OCI-LY7 (cell line): Measurements from ENCODE around the gene PAQR6.

Experiments
- CTCF ChIP-seq: fragments of 200-600 bp; sonication (generic); conservative IDR thresholded peaks from 2 replicates; pipeline ENCODE4 v1.5.1; 2014; ENCODE audit warnings: mild to moderate bottlenecking, antibody characterized with exemption, low read length, moderate library complexity, mixed read lengths
- EZH2phosphoT487 ChIP-seq: fragments of 200-600 bp; sonication (generic); IDR thresholded peaks from 2 replicates; pipeline ENCODE4 v1.6.1; 2018; ENCODE audit warnings: low read depth, borderline replicate concordance, mild to moderate bottlenecking, mixed run types, antibody characterized with exemption, low read length, moderate library complexity, mixed read lengths

- no peak for TF ChIP-seq CTCF
- no peak for TF ChIP-seq EZH2phosphoT487
These were observed 1.5 kb downstream of the PAQR6 start for GRCh38 chr1:156246241-156246780.
